ENCODE measurements around the gene TNFRSF11A.

DNA sequence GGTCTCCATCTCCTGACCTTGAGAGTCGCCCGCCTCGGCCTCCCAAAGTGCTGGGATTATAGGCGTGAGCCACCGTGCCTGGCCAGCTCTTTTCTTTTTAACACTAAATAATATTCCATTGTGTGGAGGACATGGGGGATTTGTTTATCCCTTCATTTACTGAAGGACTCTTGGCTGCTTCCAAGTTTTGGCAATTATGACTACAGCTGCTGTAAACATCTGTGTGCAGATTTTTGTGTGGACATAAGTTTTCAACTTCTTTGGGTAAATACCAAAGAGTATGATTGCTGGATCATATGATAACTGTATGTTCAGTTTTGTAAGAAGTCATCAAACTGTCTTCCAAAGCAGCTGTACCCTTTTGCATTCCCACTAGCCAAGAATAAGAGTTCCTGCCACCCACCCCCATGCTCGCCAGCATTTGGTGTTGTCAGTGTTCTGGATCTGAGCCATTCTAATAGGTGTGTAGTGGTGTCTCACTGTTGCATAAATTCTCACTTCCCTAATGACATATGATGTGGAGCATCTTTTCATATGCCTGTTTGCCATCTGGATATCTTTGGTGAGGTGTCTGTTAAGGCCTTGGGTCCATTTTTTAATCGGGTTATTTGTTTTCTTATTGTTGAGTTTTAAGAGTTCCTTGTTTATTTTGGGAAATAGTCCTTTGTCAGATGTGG, 52.2 kb downstream of the TNFRSF11A start:
- TF ChIP-seq, protein P1, sequence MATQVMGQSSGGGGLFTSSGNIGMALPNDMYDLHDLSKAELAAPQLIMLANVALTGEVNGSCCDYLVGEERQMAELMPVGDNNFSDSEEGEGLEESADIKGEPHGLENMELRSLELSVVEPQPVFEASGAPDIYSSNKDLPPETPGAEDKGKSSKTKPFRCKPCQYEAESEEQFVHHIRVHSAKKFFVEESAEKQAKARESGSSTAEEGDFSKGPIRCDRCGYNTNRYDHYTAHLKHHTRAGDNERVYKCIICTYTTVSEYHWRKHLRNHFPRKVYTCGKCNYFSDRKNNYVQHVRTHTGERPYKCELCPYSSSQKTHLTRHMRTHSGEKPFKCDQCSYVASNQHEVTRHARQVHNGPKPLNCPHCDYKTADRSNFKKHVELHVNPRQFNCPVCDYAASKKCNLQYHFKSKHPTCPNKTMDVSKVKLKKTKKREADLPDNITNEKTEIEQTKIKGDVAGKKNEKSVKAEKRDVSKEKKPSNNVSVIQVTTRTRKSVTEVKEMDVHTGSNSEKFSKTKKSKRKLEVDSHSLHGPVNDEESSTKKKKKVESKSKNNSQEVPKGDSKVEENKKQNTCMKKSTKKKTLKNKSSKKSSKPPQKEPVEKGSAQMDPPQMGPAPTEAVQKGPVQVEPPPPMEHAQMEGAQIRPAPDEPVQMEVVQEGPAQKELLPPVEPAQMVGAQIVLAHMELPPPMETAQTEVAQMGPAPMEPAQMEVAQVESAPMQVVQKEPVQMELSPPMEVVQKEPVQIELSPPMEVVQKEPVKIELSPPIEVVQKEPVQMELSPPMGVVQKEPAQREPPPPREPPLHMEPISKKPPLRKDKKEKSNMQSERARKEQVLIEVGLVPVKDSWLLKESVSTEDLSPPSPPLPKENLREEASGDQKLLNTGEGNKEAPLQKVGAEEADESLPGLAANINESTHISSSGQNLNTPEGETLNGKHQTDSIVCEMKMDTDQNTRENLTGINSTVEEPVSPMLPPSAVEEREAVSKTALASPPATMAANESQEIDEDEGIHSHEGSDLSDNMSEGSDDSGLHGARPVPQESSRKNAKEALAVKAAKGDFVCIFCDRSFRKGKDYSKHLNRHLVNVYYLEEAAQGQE (IDR thresholded peaks at IDR 0.05; ENCODE audit: insufficient replicate concordance, low read depth) = no peak
- TF ChIP-seq, protein P2, sequence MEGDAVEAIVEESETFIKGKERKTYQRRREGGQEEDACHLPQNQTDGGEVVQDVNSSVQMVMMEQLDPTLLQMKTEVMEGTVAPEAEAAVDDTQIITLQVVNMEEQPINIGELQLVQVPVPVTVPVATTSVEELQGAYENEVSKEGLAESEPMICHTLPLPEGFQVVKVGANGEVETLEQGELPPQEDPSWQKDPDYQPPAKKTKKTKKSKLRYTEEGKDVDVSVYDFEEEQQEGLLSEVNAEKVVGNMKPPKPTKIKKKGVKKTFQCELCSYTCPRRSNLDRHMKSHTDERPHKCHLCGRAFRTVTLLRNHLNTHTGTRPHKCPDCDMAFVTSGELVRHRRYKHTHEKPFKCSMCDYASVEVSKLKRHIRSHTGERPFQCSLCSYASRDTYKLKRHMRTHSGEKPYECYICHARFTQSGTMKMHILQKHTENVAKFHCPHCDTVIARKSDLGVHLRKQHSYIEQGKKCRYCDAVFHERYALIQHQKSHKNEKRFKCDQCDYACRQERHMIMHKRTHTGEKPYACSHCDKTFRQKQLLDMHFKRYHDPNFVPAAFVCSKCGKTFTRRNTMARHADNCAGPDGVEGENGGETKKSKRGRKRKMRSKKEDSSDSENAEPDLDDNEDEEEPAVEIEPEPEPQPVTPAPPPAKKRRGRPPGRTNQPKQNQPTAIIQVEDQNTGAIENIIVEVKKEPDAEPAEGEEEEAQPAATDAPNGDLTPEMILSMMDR (IDR thresholded peaks at IDR 0.05; ENCODE audit: insufficient read depth, low read length) = no peak
- TF ChIP-seq POLR2AphosphoS5 (IDR thresholded peaks at IDR 0.05; ENCODE audit: low read depth) = no peak

Data from HL-60 (cell line).